T47D (cell line): ENCODE data around the gene NFKB2.

Source experiments
- DNase-seq, 2 experiments: peaks; one replicate each; pipeline versions ENCODE4 v3.0.0 to v3.0.0-alpha.2; 2011 to 2012; ENCODE audit warnings: low read depth in 1 of 2, low spot score in 1 of 2
- JUND ChIP-seq: IDR thresholded peaks from 2 replicates; pipeline ENCODE4 v1.6.1; 2012; ENCODE audit warnings: low read depth
- in situ Hi-C: cut with HindIII; loops from 2 replicates; pipeline ENCODE4 v1.10.0; 2016; ENCODE audit warnings: low sequenced_read_pairs, low pct_unique_long_range_greater_than_20kb

The NFKB2 gene

GRCh38 chr10:102395400-102396316 is at the start of gene NFKB2:
Gene NFKB2 (plus strand): TSS chr10:102395705. CDS start chr10:102395960, 255 bp downstream.
- no peak for TF ChIP-seq JUND
- peak; percentile 89 to 93 for DNase-seq
- in situ Hi-C loops, result no loop called here

DNA sequence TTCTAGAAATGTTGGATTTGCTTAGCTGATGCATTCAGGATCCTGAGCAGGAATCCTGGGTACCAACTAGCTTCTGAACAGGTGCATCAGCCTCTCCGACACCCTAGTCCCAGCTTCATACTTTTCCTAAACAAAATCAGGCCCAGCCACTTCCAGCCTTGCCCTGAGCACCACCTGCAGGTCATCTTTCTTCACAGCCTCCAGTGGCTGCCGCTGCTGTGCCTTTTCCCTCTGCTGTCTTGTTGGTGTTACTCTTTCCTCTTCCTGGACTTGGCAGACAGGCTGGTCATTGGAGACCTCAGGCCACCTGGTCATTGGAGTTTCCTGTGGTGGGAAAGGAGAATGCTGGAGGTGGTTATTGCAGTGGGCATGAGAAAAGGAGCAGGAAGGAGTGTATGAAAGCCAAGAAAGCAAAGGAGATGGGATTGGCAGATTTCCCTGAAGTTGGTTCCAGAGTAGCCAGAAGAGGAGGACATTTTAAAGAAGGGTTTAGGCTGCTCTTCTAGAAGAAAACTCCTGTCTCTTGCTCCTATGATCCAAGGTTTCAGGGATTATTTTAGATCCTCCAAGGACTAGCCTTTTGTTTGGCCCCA is 48.2 kb upstream of the NFKB2 start:
- TF ChIP-seq JUND, result no peak
- DNase-seq, result peak; percentile 61 to 86
- in situ Hi-C loops, result no loop called here

DNA sequence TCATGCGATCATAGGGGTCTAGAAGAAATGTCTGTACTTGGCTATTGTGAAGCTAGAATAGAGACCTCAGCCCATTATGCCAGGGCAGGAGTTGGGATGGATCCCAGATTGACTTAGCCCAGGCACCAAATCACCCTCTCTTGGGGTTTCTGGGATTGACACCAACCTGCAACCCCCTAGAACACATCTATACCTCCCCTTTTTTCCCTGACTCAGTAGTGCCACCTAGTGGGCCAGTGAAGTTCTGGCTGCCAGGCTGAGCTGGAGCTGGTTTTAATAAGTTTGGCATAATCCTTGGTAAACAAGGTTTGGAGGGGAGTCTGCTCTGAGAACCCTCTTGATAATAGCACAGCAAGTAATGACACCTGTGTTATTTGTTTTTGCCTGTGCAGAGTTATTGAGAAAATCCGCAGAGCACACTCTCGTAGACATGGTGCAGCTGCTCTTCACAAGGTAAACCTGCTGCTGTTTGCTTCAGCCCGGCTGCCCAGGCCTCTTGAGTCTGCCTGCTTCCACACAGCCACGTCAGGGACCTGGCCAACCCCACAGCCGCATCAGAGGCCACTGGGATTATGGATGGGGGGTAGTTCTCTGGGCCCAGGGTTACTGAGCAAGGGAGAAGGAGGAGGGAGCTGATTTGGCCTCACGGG is 43.3 kb upstream of the NFKB2 start:
- in situ Hi-C loops, result no loop called here
- peak; percentile 58 to 77 for DNase-seq

GRCh38 chr10:102354451-102354850 is 41.1 kb upstream of the NFKB2 start:
- TF ChIP-seq JUND, result no peak
- DNase-seq, result no peak
- in situ Hi-C loops, result no loop called here

More for the DNA sequence above, 43.3 kb upstream of the NFKB2 start:
- TF ChIP-seq JUND, result no peak

- in situ Hi-C loops, result no loop called here
- no peak for DNase-seq
- TF ChIP-seq JUND, result no peak
Observed at GRCh38 chr10:102358712-102359382, 36.7 kb upstream of the NFKB2 start.

- no peak for DNase-seq
- no peak for TF ChIP-seq JUND
- in situ Hi-C loops, result no loop called here
Observed at GRCh38 chr10:102367441-102367840, 28.1 kb upstream of the NFKB2 start.

DNA sequence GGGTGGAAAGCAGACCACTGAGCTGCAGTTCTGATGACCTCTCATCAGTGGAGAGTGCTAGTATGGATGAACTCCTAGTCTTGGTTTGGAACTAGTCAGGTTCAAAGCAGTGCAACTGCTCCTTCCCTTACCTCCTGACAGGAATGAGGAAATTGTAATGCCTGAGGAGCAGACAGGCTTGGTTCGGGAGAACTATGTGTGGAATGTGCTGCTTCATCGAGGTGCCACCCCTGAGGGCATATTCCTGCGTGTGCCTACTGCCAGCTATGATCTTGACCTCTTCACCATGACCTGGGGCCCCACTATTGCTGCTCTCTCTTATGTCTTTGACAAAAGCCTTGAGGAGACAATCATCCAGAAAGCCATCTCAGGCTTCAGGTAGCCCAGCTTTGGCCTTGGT is 27.4 kb upstream of the NFKB2 start:
- 0 out of 2 replicates have a peak, but pooled peaks have one; percentile 34 for TF ChIP-seq JUND
- in situ Hi-C loops, result no loop called here
- peak; percentile 78 to 97 for DNase-seq

DNA sequence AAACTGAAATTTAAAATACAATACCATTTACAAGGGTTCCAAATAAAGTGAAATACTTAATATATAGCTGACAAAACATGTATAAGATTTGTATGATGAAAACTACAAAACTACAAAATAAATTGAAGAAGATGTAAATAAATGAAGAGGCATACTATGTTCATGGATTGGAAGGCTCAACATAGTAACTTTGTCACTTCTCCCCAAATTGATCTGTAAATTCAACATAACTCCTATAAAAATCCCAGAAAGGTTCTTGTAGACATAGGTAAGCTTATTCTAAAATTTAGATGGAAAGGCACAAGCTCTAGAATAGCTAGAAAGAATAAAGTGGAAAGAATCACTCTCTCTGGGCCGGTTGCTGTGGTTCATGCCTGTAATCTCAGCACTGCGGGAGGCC is 24.2 kb upstream of the NFKB2 start:
- no peak for TF ChIP-seq JUND
- in situ Hi-C loops, result no loop called here
- no peak for DNase-seq

DNA sequence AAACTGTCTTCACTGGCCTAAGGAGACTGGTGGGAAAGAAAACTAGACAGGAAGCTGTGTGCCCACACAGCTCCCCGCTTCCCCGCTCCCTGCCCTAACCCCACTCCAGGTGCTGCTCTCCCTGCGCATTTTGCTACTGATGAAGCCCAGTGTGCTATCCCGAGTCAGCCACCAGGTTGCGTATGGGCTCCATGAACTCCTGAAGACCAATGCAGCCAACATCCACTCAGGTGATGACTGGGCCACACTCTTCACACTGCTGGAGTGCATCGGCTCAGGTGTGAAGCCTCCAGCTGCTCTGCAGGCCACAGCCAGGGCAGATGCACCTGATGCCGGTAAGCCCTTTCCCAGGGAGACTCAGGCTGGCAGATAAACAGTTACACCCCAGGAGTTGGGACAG is 20.3 kb upstream of the NFKB2 start:
- TF ChIP-seq JUND, result no peak
- in situ Hi-C loops, result no loop called here
- peak in 1 of 2 experiments; percentile 39 for DNase-seq

DNA sequence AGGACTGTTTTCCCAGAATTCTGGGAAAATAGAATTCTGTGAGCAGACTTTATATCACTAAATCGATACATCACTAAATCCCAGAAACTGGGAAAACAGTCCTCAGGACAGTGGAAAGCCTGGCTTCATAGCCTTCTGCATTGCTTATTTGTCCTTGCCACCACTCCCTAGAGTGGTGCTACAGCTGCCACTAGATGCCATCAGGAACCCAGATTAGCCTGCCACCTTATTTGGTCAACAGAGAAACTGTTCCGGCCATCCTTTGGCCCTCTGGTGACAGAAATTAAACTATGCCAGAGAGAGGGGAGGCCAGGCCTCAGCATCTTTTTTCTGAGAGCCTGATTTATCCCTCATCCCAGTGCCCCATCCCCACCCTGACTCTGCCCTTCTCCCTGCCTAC is 19.6 kb upstream of the NFKB2 start:
- no peak for DNase-seq
- no peak for TF ChIP-seq JUND
- in situ Hi-C loops, result no loop called here

- no peak for DNase-seq
- in situ Hi-C loops, result no loop called here
- no peak for TF ChIP-seq JUND
Observed at GRCh38 chr10:102376901-102377300, 18.6 kb upstream of the NFKB2 start.

GRCh38 chr10:102379383-102379782 is 16.1 kb upstream of the NFKB2 start:
- in situ Hi-C loops, result no loop called here
- no peak for TF ChIP-seq JUND

More at GRCh38 chr10:102379383-102379782, 16.1 kb upstream of the NFKB2 start:
- DNase-seq, result no peak
